B cell (primary cell): Measurements from ENCODE around the gene TNNI3.

ENCODE experiments used
- CTCF ChIP-seq: fragments of 200-600 bp; IDR thresholded peaks from one replicate; pipeline ENCODE4 v1.8.0; 2022; ENCODE audit warnings: antibody characterized with exemption, mild to moderate bottlenecking
- EZH2 ChIP-seq: IDR thresholded peaks from 2 replicates; pipeline ENCODE4 v1.6.1; 2012; ENCODE audit warnings: borderline replicate concordance, low read depth, mild to moderate bottlenecking, moderate library complexity, low read length; ENCODE audit not compliant: insufficient read depth, poor library complexity, severe bottlenecking

- TF ChIP-seq CTCF (no peak), EZH2 (no peak)
These were observed 13.9 kb upstream of the TNNI3 start for GRCh38 chr19:55171440-55171839.
